Type B pancreatic cell (in vitro differentiated cells): Measurements from ENCODE around the gene CES2. TPM values are rescaled to one million over a fixed set of nuclear protein-coding genes. Genes with fewer than 3 reads are reported as not detected.
"Not testable (repeated sequence)": the region's sequence is repeated elsewhere in the genome, so short reads cannot be mapped to it uniquely, and the experiment has no call there.

Experiments used
- DNase-seq: peaks from one replicate; pipeline ENCODE4 v3.0.0; 2021; ENCODE audit warnings: mixed read lengths; ENCODE audit not compliant: unreplicated experiment; ENCODE audit errors: extremely low spot score
- H3K27ac Mint-ChIP-seq: 2 replicates; pipeline ENCODE4 v1.8.0; 2021; ENCODE audit warnings: mild to moderate bottlenecking, mixed read lengths
- H3K27me3 Mint-ChIP-seq: 2 replicates; pipeline ENCODE4 v1.8.0; 2021; ENCODE audit warnings: mixed read lengths
- H3K36me3 Mint-ChIP-seq: 2 replicates; pipeline ENCODE4 v1.8.0; 2021; ENCODE audit warnings: mixed read lengths
- H3K4me1 Mint-ChIP-seq: one replicate; pipeline ENCODE4 v1.8.0; 2021; ENCODE audit warnings: mixed read lengths; ENCODE audit not compliant: unreplicated experiment
- H3K4me3 Mint-ChIP-seq: 2 replicates; pipeline ENCODE4 v1.8.0; 2021; ENCODE audit warnings: mild to moderate bottlenecking, mixed read lengths
- H3K9me3 Mint-ChIP-seq: 2 replicates; pipeline ENCODE4 v1.8.0; 2021; ENCODE audit warnings: mixed read lengths
- CTCF ChIP-seq: fragments of 200-600 bp; sonication (generic); conservative IDR thresholded peaks from 2 replicates; pipeline ENCODE4 v1.5.0; 2021; ENCODE audit warnings: antibody characterized with exemption, mild to moderate bottlenecking
- total RNA-seq: library from RNA; stranded (reverse); gene quantifications from 2 replicates; pipeline ENCODE4 v1.2.1, GENCODE V29; 2021; ENCODE audit warnings: low replicate concordance

CES2 gene
- total RNA-seq, 1 donor from 2014 or later = 44.9 TPM

GRCh38 chr16:66954097-66954659 lies 18.9 kb downstream of the CES2 start:
- Mint-ChIP-seq H3K27me3 (peaks cover 41% of the 10 kb centered on the region), H3K27ac (peak overlapping the region; percentile 2), H3K9me3 (peaks cover 5% of the 10 kb centered on the region), H3K4me1 (peaks cover 6% of the 10 kb centered on the region), H3K36me3 (no peaks in the 10 kb centered on the region), H3K4me3 (no peak overlapping the region)
- DNase-seq = no peak
- peak; percentile 88 for TF ChIP-seq CTCF

DNA sequence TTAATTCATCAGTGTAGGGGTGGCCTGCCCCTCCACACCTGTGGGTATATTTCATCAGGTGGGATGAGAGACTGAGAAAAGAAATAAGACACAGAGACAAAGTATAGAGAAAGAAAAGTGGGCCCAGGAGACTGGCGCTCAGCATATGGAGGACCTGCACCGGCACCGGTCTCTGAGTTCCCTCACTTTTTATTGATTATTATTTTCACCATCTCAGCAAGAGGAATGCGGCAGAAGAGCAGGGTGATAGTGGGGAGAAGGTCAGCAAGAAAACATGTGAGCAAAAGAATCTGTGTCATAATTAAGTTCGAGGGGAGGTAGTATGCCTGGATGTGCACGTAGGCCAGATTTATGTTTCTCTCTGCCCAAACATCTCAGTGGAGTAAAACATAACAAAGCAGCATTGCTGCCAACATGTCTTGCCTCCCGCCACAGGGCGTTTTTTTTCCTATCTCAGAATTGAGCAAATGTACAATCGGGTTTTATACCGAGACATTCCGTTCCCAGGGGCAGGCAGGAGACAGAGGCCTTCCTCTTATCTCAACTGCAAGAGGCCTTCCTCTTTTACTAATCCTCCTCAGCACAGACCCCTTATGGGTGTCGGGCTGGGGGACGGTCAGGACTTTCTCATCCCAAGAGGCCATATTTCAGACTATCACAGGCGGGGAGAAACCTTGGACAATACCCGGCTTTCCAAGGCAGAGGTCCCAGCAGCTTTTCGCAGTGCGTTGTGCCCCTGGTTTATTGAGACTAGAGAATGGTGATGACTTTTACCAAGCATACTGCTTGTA lies 20.2 kb downstream of the CES2 start:
- not testable (repeated sequence) for H3K4me3 Mint-ChIP-seq, H3K4me1 Mint-ChIP-seq, DNase-seq, H3K36me3 Mint-ChIP-seq, H3K27ac Mint-ChIP-seq, H3K9me3 Mint-ChIP-seq
- H3K27me3 Mint-ChIP-seq = peaks cover 37% of the 10 kb centered on the region

DNA sequence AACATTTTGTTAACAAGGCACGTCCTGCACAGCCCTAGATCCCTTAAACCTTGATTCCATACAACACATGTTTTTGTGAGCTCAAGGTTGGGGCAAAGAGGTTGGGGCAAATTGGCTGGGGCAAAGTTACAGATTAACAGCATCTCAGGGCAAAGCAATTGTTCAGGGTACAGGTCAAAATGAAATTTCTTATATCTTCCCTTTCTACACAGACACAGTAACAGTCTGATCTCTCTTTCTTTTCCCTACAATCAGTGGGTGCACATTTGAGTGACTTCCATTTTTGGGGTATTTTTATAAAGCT lies 20.8 kb downstream of the CES2 start:
- peaks cover 35% of the 10 kb centered on the region for H3K27me3 Mint-ChIP-seq

DNA sequence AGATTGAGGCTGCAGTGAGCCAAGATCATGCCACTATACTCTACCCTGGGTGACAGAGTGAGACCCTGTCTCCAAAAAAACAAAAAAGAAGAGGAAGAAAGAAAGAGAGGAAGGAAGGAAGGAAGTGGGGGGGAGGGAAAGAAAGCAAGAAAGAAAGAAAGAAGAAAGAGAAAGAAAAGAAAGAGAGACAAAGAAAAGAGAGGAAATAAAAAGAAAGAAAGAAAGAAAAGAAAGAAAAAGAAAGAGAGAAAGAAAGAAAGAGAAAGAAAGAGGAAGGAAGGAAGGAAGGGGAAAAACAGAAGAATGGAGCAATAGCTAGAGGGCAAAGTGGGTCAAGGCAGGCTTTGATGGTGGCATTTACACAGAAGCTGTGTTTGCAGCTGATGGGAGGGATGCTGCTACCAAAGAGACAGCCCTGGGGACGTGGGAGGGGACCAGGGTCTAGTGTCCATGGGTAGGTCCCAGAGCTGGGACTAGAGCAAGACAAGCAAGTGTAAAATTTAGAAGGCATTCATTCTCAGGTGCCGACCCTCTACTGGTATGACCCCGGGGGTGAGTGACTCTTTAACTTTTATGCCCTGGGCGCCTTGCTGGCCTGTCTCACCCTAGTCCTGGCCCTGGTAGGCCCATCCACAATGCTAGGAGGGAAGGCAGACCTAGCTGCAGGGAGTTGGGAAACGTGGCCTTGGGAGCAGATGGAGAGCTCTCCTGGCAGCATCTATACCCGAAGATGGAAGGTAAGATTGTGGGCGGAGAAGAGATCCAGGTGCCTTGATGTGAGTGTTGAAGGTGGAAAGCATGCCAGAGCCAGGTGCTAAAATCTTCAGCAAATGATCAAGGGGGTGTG lies 23.8 kb downstream of the CES2 start:
- Mint-ChIP-seq H3K4me3 (no peak overlapping the region), H3K9me3 (no peaks in the 10 kb centered on the region), H3K36me3 (no peaks in the 10 kb centered on the region), H3K4me1 (peaks cover under 1% of the 10 kb centered on the region), H3K27me3 (peaks cover 26% of the 10 kb centered on the region), H3K27ac (no peak overlapping the region)
- TF ChIP-seq CTCF = no peak
- DNase-seq = no peak

More for the DNA sequence above, 20.8 kb downstream of the CES2 start:
- H3K27ac Mint-ChIP-seq, DNase-seq, H3K9me3 Mint-ChIP-seq, H3K36me3 Mint-ChIP-seq, H3K4me3 Mint-ChIP-seq, H3K4me1 Mint-ChIP-seq: not testable (repeated sequence)

GRCh38 chr16:66959704-66960161 lies 24.4 kb downstream of the CES2 start:
- no peak for DNase-seq
- no peak overlapping the region for H3K27ac Mint-ChIP-seq
- H3K27me3 Mint-ChIP-seq = peaks cover 30% of the 10 kb centered on the region
- no peak for TF ChIP-seq CTCF
- no peaks in the 10 kb centered on the region for H3K36me3 Mint-ChIP-seq
- H3K9me3 Mint-ChIP-seq = no peaks in the 10 kb centered on the region
- H3K4me1 Mint-ChIP-seq = no peaks in the 10 kb centered on the region
- no peak overlapping the region for H3K4me3 Mint-ChIP-seq

- Mint-ChIP-seq H3K27ac (no peak overlapping the region), H3K36me3 (no peaks in the 10 kb centered on the region)
These were observed 25.0 kb downstream of the CES2 start for GRCh38 chr16:66960270-66960669.

More at GRCh38 chr16:66960270-66960669, 25.0 kb downstream of the CES2 start:
- peaks cover 35% of the 10 kb centered on the region for H3K27me3 Mint-ChIP-seq
- no peaks in the 10 kb centered on the region for H3K9me3 Mint-ChIP-seq
- DNase-seq = no peak
- TF ChIP-seq CTCF = no peak
- H3K4me3 Mint-ChIP-seq = no peak overlapping the region
- no peaks in the 10 kb centered on the region for H3K4me1 Mint-ChIP-seq
